Fibroblast of the aortic adventitia (primary cell): ENCODE measurements around the gene FMN1. TPM values are rescaled to one million over a fixed set of nuclear protein-coding genes. Genes with fewer than 3 reads are reported as not detected.

Source experiments
- DNase-seq: peaks from one replicate; pipeline ENCODE4 v3.0.0-alpha.2; 2010; ENCODE audit warnings: low read depth
- H3K4me3 ChIP-seq: 2 replicates; pipeline ENCODE4 v1.5.1; 2011; ENCODE audit warnings: low read depth, mild to moderate bottlenecking, control low read depth, low read length, moderate library complexity
- total RNA-seq: library from RNA; depleted of rRNA; stranded (reverse); fragments of >200 nt; gene quantifications from 2 replicates; pipeline ENCODE4 v1.2.3, GENCODE V29; 2012; ENCODE audit warnings: low replicate concordance
- TF ChIP-seq, protein P1 (sequence below): IDR thresholded peaks from 2 replicates; pipeline ENCODE4 v1.5.1; 2011; ENCODE audit warnings: mild to moderate bottlenecking, low read length, control low read depth, inconsistent platforms; ENCODE audit not compliant: insufficient read depth

Gene FMN1
- total RNA-seq, 1 donor = 1.1 TPM

DNA sequence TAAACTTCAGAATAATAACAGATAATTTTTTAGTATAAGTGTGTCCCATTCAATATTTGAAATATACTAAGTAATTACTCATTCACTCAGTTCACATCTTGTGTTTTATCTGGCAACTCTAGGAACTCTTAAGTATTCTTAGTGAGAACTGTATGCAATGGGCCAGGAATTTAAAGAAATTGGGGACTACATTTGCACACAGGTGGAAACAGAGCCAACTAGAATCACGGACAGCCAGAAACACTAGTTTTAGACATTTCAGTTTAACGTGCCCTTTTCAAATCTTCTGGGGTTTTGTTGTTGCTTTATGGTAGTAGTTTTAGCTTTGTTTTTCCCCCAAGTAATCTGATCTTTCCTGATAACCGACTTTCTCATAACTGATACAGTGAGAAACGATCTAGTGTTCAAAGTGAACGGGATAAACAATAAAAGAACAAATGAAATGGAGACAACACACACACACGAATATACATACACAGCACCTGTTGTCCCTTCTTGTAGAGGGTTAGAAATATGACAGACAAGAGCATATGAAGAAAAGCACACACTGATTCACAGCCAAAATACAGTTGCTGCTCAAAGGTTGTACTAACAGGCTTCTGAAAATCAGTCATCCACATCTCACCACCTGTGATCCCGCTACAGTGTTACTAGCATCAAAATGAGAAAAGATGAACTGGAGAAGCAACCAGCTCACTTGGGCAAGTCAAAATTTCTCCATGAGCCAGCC, 167.0 kb downstream of the FMN1 start:
- no peak overlapping the region for H3K4me3 ChIP-seq
- TF ChIP-seq, protein P1, sequence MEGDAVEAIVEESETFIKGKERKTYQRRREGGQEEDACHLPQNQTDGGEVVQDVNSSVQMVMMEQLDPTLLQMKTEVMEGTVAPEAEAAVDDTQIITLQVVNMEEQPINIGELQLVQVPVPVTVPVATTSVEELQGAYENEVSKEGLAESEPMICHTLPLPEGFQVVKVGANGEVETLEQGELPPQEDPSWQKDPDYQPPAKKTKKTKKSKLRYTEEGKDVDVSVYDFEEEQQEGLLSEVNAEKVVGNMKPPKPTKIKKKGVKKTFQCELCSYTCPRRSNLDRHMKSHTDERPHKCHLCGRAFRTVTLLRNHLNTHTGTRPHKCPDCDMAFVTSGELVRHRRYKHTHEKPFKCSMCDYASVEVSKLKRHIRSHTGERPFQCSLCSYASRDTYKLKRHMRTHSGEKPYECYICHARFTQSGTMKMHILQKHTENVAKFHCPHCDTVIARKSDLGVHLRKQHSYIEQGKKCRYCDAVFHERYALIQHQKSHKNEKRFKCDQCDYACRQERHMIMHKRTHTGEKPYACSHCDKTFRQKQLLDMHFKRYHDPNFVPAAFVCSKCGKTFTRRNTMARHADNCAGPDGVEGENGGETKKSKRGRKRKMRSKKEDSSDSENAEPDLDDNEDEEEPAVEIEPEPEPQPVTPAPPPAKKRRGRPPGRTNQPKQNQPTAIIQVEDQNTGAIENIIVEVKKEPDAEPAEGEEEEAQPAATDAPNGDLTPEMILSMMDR = no peak
- DNase-seq = no peak

GRCh38 chr15:33026614-33027013, 167.9 kb downstream of the FMN1 start:
- DNase-seq = no peak

GRCh38 chr15:33022629-33023028, 171.9 kb downstream of the FMN1 start:
- DNase-seq = peak; percentile 29
- TF ChIP-seq, protein P1 = no peak

More at GRCh38 chr15:33026614-33027013, 167.9 kb downstream of the FMN1 start:
- TF ChIP-seq, protein P1 = no peak
- H3K4me3 ChIP-seq = no peak overlapping the region

GRCh38 chr15:33021806-33022389, 172.6 kb downstream of the FMN1 start:
- TF ChIP-seq, protein P1 = peak; percentile 69
- peak; percentile 78 for DNase-seq
- no peak overlapping the region for H3K4me3 ChIP-seq

More at GRCh38 chr15:33022629-33023028, 171.9 kb downstream of the FMN1 start:
- no peak overlapping the region for H3K4me3 ChIP-seq

- H3K4me3 ChIP-seq = no peak overlapping the region
- no peak for DNase-seq
- TF ChIP-seq, protein P1 = no peak
Measured at GRCh38 chr15:33019354-33019981, 175.0 kb downstream of the FMN1 start.

GRCh38 chr15:33016405-33017024, 178.0 kb downstream of the FMN1 start:
- no peak overlapping the region for H3K4me3 ChIP-seq
- no peak for DNase-seq
- TF ChIP-seq, protein P1 = no peak
